ENCODE results near the gene RITA1.

RITA1 gene

DNA sequence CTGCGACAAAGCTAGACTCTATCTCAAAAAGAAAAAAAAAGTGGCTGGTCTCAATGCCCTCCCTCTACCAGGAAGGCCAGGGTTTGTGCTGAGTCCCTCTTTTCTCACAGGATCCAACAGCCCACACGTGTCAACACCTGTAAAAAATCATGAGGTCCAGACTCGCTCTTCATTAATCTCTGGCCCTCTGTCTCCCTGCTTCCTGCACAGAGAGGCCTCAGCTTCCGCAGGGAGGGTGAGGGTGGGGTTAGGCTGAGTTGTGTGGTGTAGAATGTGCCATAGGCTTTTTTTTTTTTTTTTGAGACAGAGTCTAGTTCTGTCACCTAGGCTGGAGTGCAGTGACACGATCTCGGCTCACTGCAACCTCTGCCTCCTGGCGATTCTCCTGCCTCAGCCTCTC lies 29.9 kb upstream of the RITA1 start:
- peaks cover 6% of the 10 kb centered on the region for H3K79me2 ChIP-seq (ENCODE audit: control insufficient read depth, low read length)
- peaks cover 3% of the 10 kb centered on the region; the same call in 1 of the 2 replicates for H3K27me3 ChIP-seq (ENCODE audit: control insufficient read depth, low read length)
- no peaks in the 10 kb centered on the region for H3K9me2 ChIP-seq (replicated peaks; ENCODE audit: control insufficient read depth, low read length)
- H3K4me2 ChIP-seq (ENCODE audit: low read length): peak overlapping the region; percentile 71
- H4K20me1 ChIP-seq (ENCODE audit: control insufficient read depth, insufficient read depth, low read depth, low read length): peaks cover 5% of the 10 kb centered on the region
- H3K36me3 ChIP-seq (ENCODE audit: control insufficient read depth, low read length): peaks cover 44% of the 10 kb centered on the region
- H3K9me3 ChIP-seq (ENCODE audit: control insufficient read depth, insufficient read depth, low read length): no peaks in the 10 kb centered on the region
- H3K27ac ChIP-seq (ENCODE audit: low read depth, low read length): no peak overlapping the region
- H3K4me3 ChIP-seq (ENCODE audit: low read length): no peak overlapping the region
- TF ChIP-seq EZH2phosphoT487 (IDR thresholded peaks at IDR 0.05; ENCODE audit: borderline replicate concordance, low read length): no peak
- no peak for TF ChIP-seq CTCF (IDR thresholded peaks at IDR 0.05; ENCODE audit: low read depth, low read length, poor library complexity, severe bottlenecking)
- peaks cover 49% of the 10 kb centered on the region for H3K4me1 ChIP-seq (ENCODE audit: control insufficient read depth, low read length)
- H3F3A ChIP-seq (ENCODE audit: control insufficient read depth, insufficient read depth): peaks cover 20% of the 10 kb centered on the region

DNA sequence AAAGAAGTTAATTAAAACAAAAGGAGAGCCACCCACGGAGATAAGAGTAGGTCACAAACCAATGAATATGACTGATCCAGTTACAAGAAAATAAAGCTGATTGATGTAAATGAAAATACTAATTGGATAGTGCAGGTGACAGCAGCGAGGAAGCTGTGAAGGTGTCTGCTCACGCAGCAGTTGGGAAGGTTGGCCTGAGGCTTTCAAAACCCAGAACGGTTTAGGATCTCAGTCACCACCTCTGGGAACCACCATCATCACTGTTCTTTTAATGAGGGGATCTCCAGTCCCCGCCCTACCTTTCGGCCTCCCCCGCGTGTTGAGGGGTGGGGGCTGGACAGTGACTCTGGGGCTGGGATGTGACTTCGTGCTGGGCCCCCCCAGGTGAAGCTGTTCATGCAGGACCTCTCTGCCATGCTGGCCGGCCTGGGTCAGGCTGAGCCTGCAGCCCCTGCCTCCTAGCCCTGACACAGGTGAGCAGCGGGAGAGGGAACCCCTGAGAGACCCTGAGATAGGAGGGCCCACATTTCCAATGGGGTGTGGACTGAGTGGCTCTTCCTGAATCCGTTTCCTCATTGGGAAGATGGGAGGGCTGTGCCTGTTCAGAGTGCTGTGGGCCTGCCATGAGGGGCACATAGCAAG lies 28.2 kb upstream of the RITA1 start:
- peaks cover 8% of the 10 kb centered on the region for H3K79me2 ChIP-seq (ENCODE audit: control insufficient read depth, low read length)
- H3K27me3 ChIP-seq (ENCODE audit: control insufficient read depth, low read length): peaks cover 3% of the 10 kb centered on the region; the same call in 1 of the 2 replicates
- peaks cover 55% of the 10 kb centered on the region for H3K4me1 ChIP-seq (ENCODE audit: control insufficient read depth, low read length)
- H4K20me1 ChIP-seq (ENCODE audit: control insufficient read depth, insufficient read depth, low read depth, low read length): peaks cover 9% of the 10 kb centered on the region
- peaks cover 56% of the 10 kb centered on the region for H3K36me3 ChIP-seq (ENCODE audit: control insufficient read depth, low read length)
- no peaks in the 10 kb centered on the region for H3K9me3 ChIP-seq (ENCODE audit: control insufficient read depth, insufficient read depth, low read length)
- H3F3A ChIP-seq (ENCODE audit: control insufficient read depth, insufficient read depth): peaks cover 26% of the 10 kb centered on the region
- TF ChIP-seq CTCF (IDR thresholded peaks at IDR 0.05; ENCODE audit: low read depth, low read length, poor library complexity, severe bottlenecking): no peak
- TF ChIP-seq EZH2phosphoT487 (IDR thresholded peaks at IDR 0.05; ENCODE audit: borderline replicate concordance, low read length): no peak
- H3K4me2 ChIP-seq (ENCODE audit: low read length): no peak overlapping the region
- H3K4me3 ChIP-seq (ENCODE audit: low read length): no peak overlapping the region
- no peak overlapping the region for H3K27ac ChIP-seq (ENCODE audit: low read depth, low read length)
- no peaks in the 10 kb centered on the region for H3K9me2 ChIP-seq (replicated peaks; ENCODE audit: control insufficient read depth, low read length)

DNA sequence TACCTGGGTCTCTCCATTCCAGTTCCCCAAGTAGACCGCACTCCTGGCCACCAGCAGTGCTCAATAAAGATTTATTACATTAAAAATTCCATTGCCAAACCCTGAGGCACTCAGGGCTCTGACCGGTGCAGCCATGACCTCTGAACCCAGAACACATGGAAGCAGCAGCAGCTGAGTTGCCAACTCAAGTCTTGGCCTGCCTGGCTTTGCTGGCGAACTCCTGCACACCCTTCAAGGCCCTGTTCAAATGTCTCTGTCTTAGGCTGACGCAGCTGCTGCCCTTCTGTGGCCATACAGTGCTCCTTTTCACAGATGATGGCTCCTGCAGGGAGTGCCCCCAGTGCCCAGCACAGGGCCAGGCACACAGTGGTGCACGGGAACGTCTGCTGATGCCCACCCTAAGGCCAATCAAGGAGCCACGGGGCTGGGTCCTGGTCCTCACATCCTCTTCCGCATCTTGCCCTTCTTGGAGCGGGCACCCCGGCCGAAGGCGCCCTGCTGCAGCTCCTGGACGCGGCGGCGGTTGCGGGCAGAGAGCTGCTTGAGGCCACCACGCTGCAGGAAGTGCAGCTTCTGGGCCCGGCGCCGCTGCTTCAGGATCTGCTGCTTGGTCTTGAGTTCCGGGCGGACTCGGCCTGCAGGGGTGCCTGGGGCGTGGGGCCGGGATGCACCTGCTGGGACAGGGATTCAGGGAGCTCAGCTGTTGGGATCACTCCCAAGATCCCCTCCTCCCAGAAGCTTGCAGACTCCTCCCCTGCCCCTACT lies 26.9 kb upstream of the RITA1 start:
- no peak overlapping the region for H3K4me2 ChIP-seq (ENCODE audit: low read length)

More for the DNA sequence above, 26.9 kb upstream of the RITA1 start:
- Histone ChIP-seq H3F3A (ENCODE audit: control insufficient read depth, insufficient read depth) (peaks cover 26% of the 10 kb centered on the region), H3K9me2 (replicated peaks; ENCODE audit: control insufficient read depth, low read length) (no peaks in the 10 kb centered on the region), H3K4me1 (ENCODE audit: control insufficient read depth, low read length) (peaks cover 54% of the 10 kb centered on the region), H3K79me2 (ENCODE audit: control insufficient read depth, low read length) (peaks cover 8% of the 10 kb centered on the region), H3K27me3 (ENCODE audit: control insufficient read depth, low read length) (peaks cover 3% of the 10 kb centered on the region; the same call in 1 of the 2 replicates), H3K9me3 (ENCODE audit: control insufficient read depth, insufficient read depth, low read length) (no peaks in the 10 kb centered on the region), H3K36me3 (ENCODE audit: control insufficient read depth, low read length) (peaks cover 69% of the 10 kb centered on the region), H3K4me3 (ENCODE audit: low read length) (no peak overlapping the region), H3K27ac (ENCODE audit: low read depth, low read length) (no peak overlapping the region), H4K20me1 (ENCODE audit: control insufficient read depth, insufficient read depth, low read depth, low read length) (peaks cover 9% of the 10 kb centered on the region)
- TF ChIP-seq CTCF (IDR thresholded peaks at IDR 0.05; ENCODE audit: low read depth, low read length, poor library complexity, severe bottlenecking): no peak
- TF ChIP-seq EZH2phosphoT487 (IDR thresholded peaks at IDR 0.05; ENCODE audit: borderline replicate concordance, low read length): no peak
